NT2/D1 (cell line): ENCODE measurements around the gene CD37.

Experiments
- YY1 ChIP-seq: IDR thresholded peaks from 2 replicates; pipeline ENCODE4 v1.6.1; 2011; ENCODE audit not compliant: insufficient read length, insufficient read depth
- ZNF274 ChIP-seq: IDR thresholded peaks from 2 replicates; pipeline ENCODE4 v1.6.1; 2011; ENCODE audit warnings: mild to moderate bottlenecking, low read depth, low read length

- TF ChIP-seq ZNF274 = no peak
- no peak for TF ChIP-seq YY1
Observed at GRCh38 chr19:49335071-49335783, at the start of gene CD37.
